HEK293 (cell line): ENCODE measurements around the gene NNAT.
A peak's percentile ranks its signal among the peaks of the same experiment; 100 is the strongest.

Experiments used
- CTCF ChIA-PET: fragments of 350-600 bp; formaldehyde crosslinking; extraction: SDS; loops from one replicate; lab custom pipeline; 2021; ENCODE audit warnings: antibody characterized with exemption; lab: Yijun Ruan, JAX
- POLR2A ChIA-PET: fragments of 300-600 bp; formaldehyde crosslinking; extraction: SDS; loops from one replicate; lab custom pipeline; 2020; ENCODE audit warnings: antibody characterized with exemption, inconsistent platforms; lab: Yijun Ruan, JAX
- H3K27ac ChIP-seq: fragments of 200-500 bp; sonication (Bioruptor generic); 2 replicates; pipeline ENCODE4 v1.5.1; 2014; ENCODE audit warnings: low read depth, low read length, control low read depth, inconsistent platforms; ENCODE audit errors: extremely low read depth
- H3K36me3 ChIP-seq, 2 experiments: fragments of 200-500 bp in 1 of 2; sonication (Bioruptor generic) in 1 of 2; 1 replicate in 1 of 2; 2 replicates in 1 of 2; pipeline ENCODE4 v1.5.1; 2014 to 2017; ENCODE audit warnings: inconsistent platforms in 2 of 2, low read length in 2 of 2; ENCODE audit not compliant: control insufficient read depth in 2 of 2, insufficient read depth in 1 of 2
- H3K4me1 ChIP-seq: fragments of 200-500 bp; sonication (Bioruptor generic); 2 replicates; pipeline ENCODE4 v1.5.1; 2014; ENCODE audit warnings: mild to moderate bottlenecking, low read length, inconsistent platforms; ENCODE audit not compliant: control insufficient read depth, insufficient read depth
- H3K4me3 ChIP-seq: 2 replicates; pipeline ENCODE4 v1.5.1; 2011; ENCODE audit warnings: low read depth, mild to moderate bottlenecking, control low read depth, low read length, moderate library complexity
- H3K9me3 ChIP-seq: fragments of 200-500 bp; sonication (Bioruptor generic); 2 replicates; pipeline ENCODE4 v1.5.1; 2014; ENCODE audit warnings: low read depth, low read length, inconsistent platforms; ENCODE audit not compliant: control insufficient read depth, insufficient read depth
- BCL11A ChIP-seq: fragments of 450-650 bp; formaldehyde crosslinking; IDR thresholded peaks from 2 replicates; pipeline ENCODE4 v1.5.1; 2016; ENCODE audit warnings: low read depth, missing biosample characterization, missing genetic modification characterization
- HIC1 ChIP-seq: fragments of 450-650 bp; formaldehyde crosslinking; IDR thresholded peaks from 2 replicates; pipeline ENCODE4 v1.5.1; 2016; ENCODE audit warnings: missing biosample characterization, missing genetic modification characterization
- HOXD13 ChIP-seq: sonication (generic); formaldehyde crosslinking; IDR thresholded peaks from 2 replicates; pipeline ENCODE4 v1.8.0; 2022; ENCODE audit warnings: missing genetic modification reagents, borderline replicate concordance
- KLF10 ChIP-seq: fragments of 450-650 bp; IDR thresholded peaks from 2 replicates; pipeline ENCODE4 v1.5.1; 2018; ENCODE audit warnings: missing biosample characterization, mild to moderate bottlenecking, missing genetic modification characterization
- OSR2 ChIP-seq: fragments of 450-650 bp; formaldehyde crosslinking; IDR thresholded peaks from 2 replicates; pipeline ENCODE4 v1.5.1; 2016; ENCODE audit warnings: missing biosample characterization, missing genetic modification characterization
- PRDM1 ChIP-seq: fragments of 450-650 bp; formaldehyde crosslinking; IDR thresholded peaks from 2 replicates; pipeline ENCODE4; 2016; ENCODE audit warnings: missing biosample characterization, missing genetic modification characterization
- REPIN1 ChIP-seq: fragments of 450-650 bp; formaldehyde crosslinking; IDR thresholded peaks from 2 replicates; pipeline ENCODE4 v1.5.1; 2017; ENCODE audit warnings: missing biosample characterization, missing genetic modification characterization, low read depth
- SETDB1 ChIP-seq: IDR thresholded peaks from one replicate; pipeline ENCODE4 v1.6.1; 2017; ENCODE audit warnings: mild to moderate bottlenecking, low read length, moderate library complexity, mixed read lengths; ENCODE audit not compliant: insufficient read length
- SP7 ChIP-seq: fragments of 450-650 bp; formaldehyde crosslinking; IDR thresholded peaks from 2 replicates; pipeline ENCODE4 v1.5.1; 2016; ENCODE audit warnings: missing biosample characterization, missing genetic modification characterization
- TCF7L2 ChIP-seq: IDR thresholded peaks from 2 replicates; pipeline ENCODE4 v1.6.1; 2011; ENCODE audit warnings: low read depth, mild to moderate bottlenecking, inconsistent platforms, low read length, moderate library complexity, borderline replicate concordance
- TRIM28 ChIP-seq: IDR thresholded peaks from 2 replicates; pipeline ENCODE4 v1.6.1; 2011; ENCODE audit warnings: low read length, control low read depth, borderline replicate concordance
- ZBTB1 ChIP-seq: fragments of 450-650 bp; formaldehyde crosslinking; IDR thresholded peaks from 2 replicates; pipeline ENCODE4 v1.5.1; 2016; ENCODE audit warnings: missing biosample characterization, missing genetic modification characterization
- ZBTB11 ChIP-seq: fragments of 450-650 bp; formaldehyde crosslinking; conservative IDR thresholded peaks from 2 replicates; pipeline ENCODE4 v1.5.1; 2016; ENCODE audit warnings: low read depth, missing biosample characterization, missing genetic modification characterization
- ZBTB21 ChIP-seq: fragments of 450-650 bp; formaldehyde crosslinking; IDR thresholded peaks from 2 replicates; pipeline ENCODE4 v1.5.1; 2017; ENCODE audit warnings: missing biosample characterization, missing genetic modification characterization
- ZBTB48 ChIP-seq: fragments of 450-650 bp; formaldehyde crosslinking; IDR thresholded peaks from 2 replicates; pipeline ENCODE4 v1.5.1; 2016; ENCODE audit warnings: missing biosample characterization, missing genetic modification characterization
- ZBTB8A ChIP-seq: fragments of 450-650 bp; formaldehyde crosslinking; IDR thresholded peaks from 2 replicates; pipeline ENCODE4 v1.5.1; 2016; ENCODE audit warnings: missing biosample characterization, missing genetic modification characterization
- ZNF184 ChIP-seq: fragments of 450-650 bp; IDR thresholded peaks from 2 replicates; pipeline ENCODE4 v1.5.1; 2018; ENCODE audit warnings: missing biosample characterization, mild to moderate bottlenecking, missing genetic modification characterization
- ZNF211 ChIP-seq: fragments of 450-650 bp; formaldehyde crosslinking; IDR thresholded peaks from 2 replicates; pipeline ENCODE4 v1.5.1; 2016; ENCODE audit warnings: low read depth, missing biosample characterization, missing genetic modification characterization
- ZNF292 ChIP-seq: fragments of 450-650 bp; formaldehyde crosslinking; IDR thresholded peaks from 2 replicates; pipeline ENCODE4 v1.5.1; 2016; ENCODE audit warnings: low read depth, missing biosample characterization, missing genetic modification characterization, borderline replicate concordance
- ZNF416 ChIP-seq: fragments of 450-650 bp; formaldehyde crosslinking; IDR thresholded peaks from 2 replicates; pipeline ENCODE4 v1.5.1; 2016; ENCODE audit warnings: missing biosample characterization, missing genetic modification characterization
- ZNF558 ChIP-seq: fragments of 450-650 bp; formaldehyde crosslinking; IDR thresholded peaks from 2 replicates; pipeline ENCODE4 v1.5.1; 2016; ENCODE audit warnings: missing biosample characterization, missing genetic modification characterization
- ZNF596 ChIP-seq: fragments of 450-650 bp; IDR thresholded peaks from 2 replicates; pipeline ENCODE4 v1.5.0; 2018; ENCODE audit warnings: missing biosample characterization, mild to moderate bottlenecking, missing genetic modification characterization, moderate library complexity
- ZNF701 ChIP-seq: fragments of 450-650 bp; formaldehyde crosslinking; IDR thresholded peaks from 2 replicates; pipeline ENCODE4 v1.5.1; 2016; ENCODE audit warnings: missing biosample characterization, missing genetic modification characterization
- ZNF704 ChIP-seq: fragments of 450-650 bp; formaldehyde crosslinking; IDR thresholded peaks from 2 replicates; pipeline ENCODE4 v1.5.1; 2016; ENCODE audit warnings: missing biosample characterization, missing genetic modification characterization
- ZSCAN30 ChIP-seq: fragments of 450-650 bp; IDR thresholded peaks from 2 replicates; pipeline ENCODE4 v1.5.1; 2018; ENCODE audit warnings: missing biosample characterization, mild to moderate bottlenecking, missing genetic modification characterization, moderate library complexity

Gene NNAT

GRCh38 chr20:37511610-37512275, 9.3 kb upstream of the NNAT start:
- ChIA-PET POLR2A (interaction anchor here (0.9 kb wide), 1 partner anchor 223 kb away, joined by 3 read pairs; the partner anchor contains the start of gene MANBAL), CTCF (no interaction called here)
- no peak for TF ChIP-seq BCL11A (tag by site-specific recombination)
- TF ChIP-seq OSR2 (tag by site-specific recombination) = no peak
- TF ChIP-seq ZNF596 = no peak
- no peak for TF ChIP-seq ZBTB8A
- TF ChIP-seq ZNF211 = no peak
- TF ChIP-seq TCF7L2 = no peak
- no peak for TF ChIP-seq ZBTB48
- TF ChIP-seq HIC1 (tag by site-specific recombination) = no peak
- no peak for TF ChIP-seq REPIN1
- no peak for TF ChIP-seq ZBTB11 (tag by site-specific recombination)
- no peak for TF ChIP-seq ZBTB1
- TF ChIP-seq TRIM28 = no peak
- no peak for TF ChIP-seq ZNF184 (tag by site-specific recombination)
- TF ChIP-seq PRDM1 = no peak
- TF ChIP-seq ZNF292 (tag by site-specific recombination) = no peak
- no peak for TF ChIP-seq KLF10 (tag by site-specific recombination)
- TF ChIP-seq ZNF701 (tag by site-specific recombination) = no peak
- no peak for TF ChIP-seq SETDB1
- no peak for TF ChIP-seq HOXD13 (CRISPR knock-in tag)
- no peak for TF ChIP-seq ZNF416
- Histone ChIP-seq H3K4me3 (no peak overlapping the region), H3K4me1 (peaks cover 2% of the 10 kb centered on the region; the same call in 1 of the 2 replicates), H3K27ac (no peak overlapping the region), H3K9me3 (no peaks in the 10 kb centered on the region), H3K36me3 (peaks cover 0 to 37% of the 10 kb centered on the region in 2 experiments; a peak in 1 of 3 replicates)

- Histone ChIP-seq H3K4me3 (no peak overlapping the region), H3K36me3 (peaks cover 0 to 35% of the 10 kb centered on the region in 2 experiments; a peak in 1 of 3 replicates), H3K27ac (no peak overlapping the region), H3K4me1 (peaks cover 10% of the 10 kb centered on the region), H3K9me3 (no peaks in the 10 kb centered on the region)
- TF ChIP-seq SP7 (tag by site-specific recombination) = peak; percentile 61; the same call in 1 of the 2 replicates
- TF ChIP-seq ZSCAN30 = no peak
- no peak for TF ChIP-seq ZNF704 (tag by site-specific recombination)
- TF ChIP-seq ZNF558 = no peak
- no peak for TF ChIP-seq ZBTB21 (tag by site-specific recombination)
- ChIA-PET CTCF (interaction anchor here (0.7 to 0.8 kb wide), 2 partner anchors 19 to 61 kb away, joined by 3 read pairs; no protein-coding TSS in a partner anchor), POLR2A (no interaction called here)
These were observed 7.2 kb upstream of the NNAT start for GRCh38 chr20:37513779-37514359.
